Esophagus squamous epithelium (tissue), 5 donors: ENCODE data around the gene CDCA7L. TPM values are rescaled to one million over a fixed set of nuclear protein-coding genes. Genes with fewer than 3 reads are reported as not detected.

Experiments
- DNase-seq: peaks from one replicate; lab custom pipeline; 2025; lab: John Stamatoyannopoulos, UW
- H3K27ac ChIP-seq, 4 donors: fragments of 200-600 bp; sonication (generic); one replicate each; pipeline ENCODE4 v1.5.1; 2016 to 2019; ENCODE audit warnings: mild to moderate bottlenecking in 1 of 4
- H3K27me3 ChIP-seq, 4 donors: fragments of 200-600 bp; sonication (generic); 1 replicate in 3 of 4; 2 replicates in 1 of 4; pipeline versions ENCODE4 v1.5.1 to v1.6.0; 2017 to 2021; ENCODE audit warnings: antibody characterized with exemption in 1 of 4
- H3K36me3 ChIP-seq, 3 donors: fragments of 200-600 bp; sonication (generic); one replicate each; pipeline ENCODE4 v1.5.1; 2016 to 2019
- H3K4me1 ChIP-seq, 3 donors: fragments of 200-600 bp; sonication (generic); one replicate each; pipeline ENCODE4 v1.5.1; 2017 to 2019
- H3K4me3 ChIP-seq, 4 donors: fragments of 200-600 bp; sonication (generic); 1 replicate in 3 of 4; 2 replicates in 1 of 4; pipeline ENCODE4 v1.5.1; 2016 to 2019; ENCODE audit warnings: mild to moderate bottlenecking in 2 of 4, moderate library complexity in 1 of 4
- H3K9me3 ChIP-seq, 3 donors: fragments of 200-600 bp; sonication (generic); one replicate each; pipeline ENCODE4 v1.5.1; 2016 to 2019
- POLR2A ChIP-seq, 4 donors: fragments of 450-650 bp; IDR thresholded peaks; one replicate each; pipeline ENCODE4 v1.6.1; 2017; ENCODE audit warnings: antibody characterized with exemption in 4 of 4, mild to moderate bottlenecking in 4 of 4, moderate library complexity in 3 of 4
- WGBS, 2 donors: methylation state at CpG; one replicate each; pipeline ENCODE4 v1.1.5; 2018; 5-methylcytosine and 5-hydroxymethylcytosine counted together
- intact Hi-C: fragments of 100-400 bp; cut with DNase I; formaldehyde crosslinking; loops from one replicate; pipeline ENCODE4 v1.15.0; 2022
- total RNA-seq, 4 donors: library from RNA; depleted of rRNA; stranded (reverse); fragments of >200 nt; gene quantifications; one replicate each; pipeline ENCODE4 v1.1.0, GENCODE V29; 2016
- TF ChIP-seq, protein P1 (sequence below), 6 experiments: fragments of 450-650 bp in 4 of 6; fragments of 200-600 bp in 2 of 6; sonication (generic) in 2 of 6; IDR thresholded peaks; one replicate each; pipeline ENCODE4 v1.5.1; 2016 to 2019; ENCODE audit warnings: antibody characterized with exemption in 6 of 6, mild to moderate bottlenecking in 4 of 6, moderate library complexity in 4 of 6
- donor health status: DM: yes; HTN: yes; CAD: no.

The CDCA7L gene
- total RNA-seq, 4 donors from 2014 or later = 5.0 to 21.6 (median 12.8) TPM

DNA sequence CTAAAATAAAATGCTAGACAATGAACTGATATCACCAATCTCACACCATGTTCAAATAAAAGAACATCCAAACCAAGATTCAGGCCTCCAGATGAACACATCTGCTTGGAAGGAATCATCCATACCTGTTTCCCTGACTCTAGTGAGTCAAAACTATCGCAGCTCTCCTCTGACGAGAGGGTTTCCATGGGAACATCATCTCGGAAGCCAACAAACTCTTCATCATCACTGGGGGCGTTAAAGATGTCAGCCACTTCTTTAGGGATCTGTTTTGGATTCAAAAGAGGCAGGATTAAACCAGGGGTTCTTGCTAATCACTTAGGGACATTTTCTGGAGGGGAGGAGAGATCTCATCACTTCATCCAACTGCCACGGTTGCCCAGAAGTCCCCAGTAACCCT, 29.1 kb downstream of the CDCA7L start:
- TF ChIP-seq POLR2A (IDR thresholded peaks at IDR 0.05) = no peak
- TF ChIP-seq, protein P1, sequence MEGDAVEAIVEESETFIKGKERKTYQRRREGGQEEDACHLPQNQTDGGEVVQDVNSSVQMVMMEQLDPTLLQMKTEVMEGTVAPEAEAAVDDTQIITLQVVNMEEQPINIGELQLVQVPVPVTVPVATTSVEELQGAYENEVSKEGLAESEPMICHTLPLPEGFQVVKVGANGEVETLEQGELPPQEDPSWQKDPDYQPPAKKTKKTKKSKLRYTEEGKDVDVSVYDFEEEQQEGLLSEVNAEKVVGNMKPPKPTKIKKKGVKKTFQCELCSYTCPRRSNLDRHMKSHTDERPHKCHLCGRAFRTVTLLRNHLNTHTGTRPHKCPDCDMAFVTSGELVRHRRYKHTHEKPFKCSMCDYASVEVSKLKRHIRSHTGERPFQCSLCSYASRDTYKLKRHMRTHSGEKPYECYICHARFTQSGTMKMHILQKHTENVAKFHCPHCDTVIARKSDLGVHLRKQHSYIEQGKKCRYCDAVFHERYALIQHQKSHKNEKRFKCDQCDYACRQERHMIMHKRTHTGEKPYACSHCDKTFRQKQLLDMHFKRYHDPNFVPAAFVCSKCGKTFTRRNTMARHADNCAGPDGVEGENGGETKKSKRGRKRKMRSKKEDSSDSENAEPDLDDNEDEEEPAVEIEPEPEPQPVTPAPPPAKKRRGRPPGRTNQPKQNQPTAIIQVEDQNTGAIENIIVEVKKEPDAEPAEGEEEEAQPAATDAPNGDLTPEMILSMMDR (IDR thresholded peaks at IDR 0.05) = no peak
- no peaks in the 10 kb centered on the region for H3K9me3 ChIP-seq
- H3K4me1 ChIP-seq = peaks cover 0 to 9% (median 0%) of the 10 kb centered on the region in 3 donors
- no peak for DNase-seq
- no peak overlapping the region for H3K27ac ChIP-seq
- peaks cover 0 to 23% (median 0%) of the 10 kb centered on the region in 3 donors for H3K36me3 ChIP-seq
- no peak overlapping the region for H3K4me3 ChIP-seq
- H3K27me3 ChIP-seq = no peaks in the 10 kb centered on the region
- WGBS, 2 donors = 65 to 77% methylated on average over 5 of the region's 5 CpGs
- intact Hi-C loops = no loop called here

DNA sequence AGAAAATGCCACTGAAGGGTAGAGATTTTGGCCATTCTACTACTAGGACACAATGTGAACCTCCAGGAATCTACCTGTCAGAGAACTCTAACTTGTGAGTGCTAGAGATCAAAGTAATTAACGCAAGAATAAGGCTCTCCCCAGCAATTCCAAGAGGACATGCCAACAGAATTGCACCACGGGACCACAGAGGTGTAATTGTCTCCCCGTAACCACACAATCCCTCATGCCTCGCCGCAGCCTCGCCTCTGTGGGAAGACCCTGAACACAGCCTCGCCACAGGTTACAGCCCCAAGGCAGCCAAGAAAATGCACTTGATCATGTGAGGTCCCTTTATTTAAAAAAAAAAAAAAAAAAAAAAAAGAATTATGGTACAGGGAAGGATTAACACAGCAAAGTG, 29.5 kb downstream of the CDCA7L start:
- DNase-seq = no peak
- no peak overlapping the region for H3K27ac ChIP-seq
- peaks cover 0 to 9% (median 0%) of the 10 kb centered on the region in 3 donors for H3K4me1 ChIP-seq
- no peak overlapping the region for H3K4me3 ChIP-seq
- TF ChIP-seq POLR2A (IDR thresholded peaks at IDR 0.05) = no peak
- intact Hi-C loops = no loop called here
- no peaks in the 10 kb centered on the region for H3K9me3 ChIP-seq
- 92% methylated on average over 7 of the region's 7 CpGs for WGBS, 2 donors
- no peaks in the 10 kb centered on the region for H3K27me3 ChIP-seq
- H3K36me3 ChIP-seq = peaks cover 0 to 23% (median 0%) of the 10 kb centered on the region in 3 donors

DNA sequence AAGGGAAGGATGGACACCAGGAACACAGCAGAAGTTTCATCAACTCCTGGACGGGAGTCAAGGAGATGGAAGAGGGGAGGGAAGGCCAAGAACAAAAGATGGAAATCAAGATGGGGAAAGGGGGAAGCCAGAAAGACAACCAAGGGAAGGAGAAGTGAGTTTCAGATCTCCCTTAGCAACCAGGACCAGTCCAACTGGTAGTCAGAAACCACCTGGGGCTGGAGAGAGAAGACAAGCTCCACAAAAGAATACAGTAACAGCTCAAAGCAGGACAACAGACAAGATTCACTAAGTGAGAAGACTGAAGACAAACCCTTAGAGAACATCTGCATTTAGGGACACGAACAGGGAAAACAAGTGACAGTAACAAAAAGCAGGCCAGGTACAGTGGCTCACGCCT, 30.6 kb downstream of the CDCA7L start:
- peaks cover 0 to 9% (median 0%) of the 10 kb centered on the region in 3 donors for H3K4me1 ChIP-seq

DNA sequence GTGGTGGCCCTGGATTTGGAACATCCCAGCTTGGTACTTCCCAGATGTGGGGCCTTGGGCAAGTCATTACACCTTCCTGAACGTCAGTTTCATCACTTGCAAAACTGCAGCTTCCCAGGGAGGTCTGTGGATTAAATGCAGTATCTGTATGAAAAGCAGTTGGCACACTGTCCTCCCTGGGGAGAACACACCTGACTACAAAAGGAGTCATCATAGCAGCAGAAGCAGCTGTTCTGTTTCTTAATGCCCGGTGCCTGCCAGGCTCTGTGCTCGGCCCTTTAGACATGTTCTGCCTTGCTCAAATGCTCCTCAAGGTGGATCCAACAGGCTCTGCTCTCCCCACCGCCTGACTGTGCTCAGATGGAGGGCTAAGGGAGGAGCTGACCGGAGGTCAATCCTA, 31.0 kb downstream of the CDCA7L start:
- WGBS, 2 donors = 42 to 80% methylated on average over 2 of the region's 5 CpGs
- H3K36me3 ChIP-seq = peaks cover 0 to 23% (median 0%) of the 10 kb centered on the region in 3 donors
- H3K4me1 ChIP-seq = peaks cover 0 to 9% (median 0%) of the 10 kb centered on the region in 3 donors
- no peak overlapping the region for H3K27ac ChIP-seq
- no peaks in the 10 kb centered on the region for H3K9me3 ChIP-seq
- TF ChIP-seq, protein P1 (IDR thresholded peaks at IDR 0.05) = no peak
- no peak for TF ChIP-seq POLR2A (IDR thresholded peaks at IDR 0.05)
- intact Hi-C loops = no loop called here
- no peak for DNase-seq
- no peak overlapping the region for H3K4me3 ChIP-seq
- H3K27me3 ChIP-seq = no peaks in the 10 kb centered on the region

More for the DNA sequence above, 30.6 kb downstream of the CDCA7L start:
- TF ChIP-seq POLR2A (IDR thresholded peaks at IDR 0.05) = no peak
- TF ChIP-seq, protein P1 (IDR thresholded peaks at IDR 0.05) = no peak
- H3K27me3 ChIP-seq = no peaks in the 10 kb centered on the region
- no peaks in the 10 kb centered on the region for H3K9me3 ChIP-seq
- intact Hi-C loops = no loop called here
- no peak overlapping the region for H3K4me3 ChIP-seq
- H3K27ac ChIP-seq = no peak overlapping the region
- 62 to 82% methylated on average over 3 of the region's 3 CpGs for WGBS, 2 donors
- DNase-seq = no peak
- H3K36me3 ChIP-seq = peaks cover 0 to 23% (median 0%) of the 10 kb centered on the region in 3 donors

DNA sequence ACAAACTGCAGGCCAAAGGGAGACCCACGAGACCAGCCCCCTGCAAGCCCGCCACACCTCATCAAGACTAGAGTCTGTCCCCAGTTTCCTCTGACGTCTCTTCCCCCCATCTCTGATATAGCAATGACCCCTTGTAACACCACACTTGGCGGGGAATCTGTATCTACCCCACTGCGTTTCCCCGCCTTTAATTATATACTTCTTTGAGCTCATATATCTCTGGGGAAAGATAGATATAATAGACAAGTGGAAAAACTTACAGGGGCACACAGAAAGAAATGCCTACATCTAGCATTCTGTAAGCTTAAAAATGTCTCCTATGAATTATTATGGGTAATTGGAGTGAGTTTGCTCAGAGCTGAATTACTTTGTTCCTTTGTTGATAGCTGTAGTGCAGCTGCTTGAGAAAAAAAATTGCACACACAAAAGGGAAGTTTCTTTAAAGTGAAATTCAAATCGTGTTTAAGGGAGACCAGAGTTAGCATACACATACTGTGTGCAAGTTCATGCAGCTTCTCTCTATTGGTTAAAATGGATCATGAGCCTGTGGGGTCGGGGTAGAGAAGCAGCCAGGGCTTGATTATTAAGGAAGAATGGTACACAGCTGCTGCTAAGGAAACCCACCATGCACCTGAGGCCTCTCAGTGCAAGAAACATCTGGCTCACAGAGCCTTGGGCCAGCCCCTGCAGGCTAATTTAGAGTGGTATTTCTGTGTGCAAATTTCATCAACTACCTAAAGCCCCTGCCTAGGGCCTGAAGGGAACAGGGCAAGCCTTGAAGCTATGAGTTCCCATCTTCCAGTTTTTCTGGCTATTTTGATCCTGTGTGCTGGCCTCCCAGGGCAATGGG, 32.5 kb downstream of the CDCA7L start:
- TF ChIP-seq POLR2A (IDR thresholded peaks at IDR 0.05) = no peak
- TF ChIP-seq, protein P1 (IDR thresholded peaks at IDR 0.05) = no peak
- 76 to 79% methylated on average over 8 of the region's 8 CpGs for WGBS, 2 donors

More for the DNA sequence above, 32.5 kb downstream of the CDCA7L start:
- intact Hi-C loops = no loop called here
- Histone ChIP-seq H3K36me3 (peaks cover 0 to 32% (median 0%) of the 10 kb centered on the region in 3 donors), H3K9me3 (no peaks in the 10 kb centered on the region), H3K4me1 (peaks cover 0 to 9% (median 0%) of the 10 kb centered on the region in 3 donors), H3K27me3 (no peaks in the 10 kb centered on the region), H3K4me3 (no peak overlapping the region), H3K27ac (no peak overlapping the region)
- no peak for DNase-seq
